GM13977 (cell line): ENCODE results near the gene ACTN4.

ENCODE experiments used
- DNase-seq: peaks from one replicate; pipeline ENCODE4 v3.0.0; 2012; ENCODE audit warnings: low spot score
- in situ Hi-C: fragments of 300-500 bp; cut with MboI; formaldehyde crosslinking; loops from one replicate; pipeline ENCODE4 v1.12.0; 2022; ENCODE audit warnings: low sequenced_read_pairs, low pct_unique_long_range_greater_than_20kb, mixed read lengths, inconsistent platforms; ENCODE audit not compliant: unreplicated experiment
- TF ChIP-seq, protein P1 (sequence below): IDR thresholded peaks from 2 replicates; pipeline ENCODE4 v1.5.1; 2012; ENCODE audit warnings: mild to moderate bottlenecking, control low read depth; ENCODE audit not compliant: insufficient read depth; ENCODE audit errors: extremely low read depth, missing control alignments

Gene ACTN4

DNA sequence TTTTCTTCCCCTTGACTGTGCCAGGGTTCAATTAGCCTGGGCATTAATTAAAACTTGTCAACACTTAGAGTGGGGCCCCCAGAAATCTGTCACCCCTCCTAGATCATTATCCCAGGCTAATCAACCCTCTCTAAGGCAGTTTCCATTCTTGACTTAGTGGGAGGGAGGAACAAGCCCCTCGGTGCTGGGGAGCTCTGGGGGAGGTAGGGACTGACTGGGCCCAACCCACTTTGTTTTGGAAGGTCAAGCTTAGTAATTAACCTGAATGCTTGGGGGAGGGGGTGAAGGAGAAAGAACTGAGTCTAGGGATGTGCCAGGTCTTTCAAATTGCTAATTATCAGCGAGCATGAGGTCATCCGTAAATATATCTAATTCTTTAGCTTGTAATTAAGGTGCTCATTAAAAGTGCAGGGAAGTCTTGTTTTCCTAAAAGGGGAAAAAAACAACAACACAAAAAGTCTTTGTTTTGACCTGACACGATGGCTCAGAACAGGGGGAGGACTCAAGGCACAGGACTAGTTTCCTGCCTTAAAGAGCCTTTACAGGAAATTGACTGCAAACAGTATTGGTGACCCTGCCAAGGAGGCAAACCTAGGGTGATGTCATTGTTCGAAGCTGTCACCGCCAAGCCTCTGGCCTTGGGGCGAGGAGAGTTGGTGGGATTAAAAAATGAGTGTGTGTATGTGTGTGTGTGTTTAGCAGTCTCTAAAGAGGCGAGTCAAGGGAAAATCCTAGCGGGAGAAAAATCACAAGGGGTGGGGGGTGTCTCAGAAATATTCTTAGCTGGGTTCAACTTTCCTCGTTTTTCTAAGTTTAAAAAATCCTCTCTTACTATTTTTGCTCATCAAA, 19.4 kb downstream of the ACTN4 start:
- in situ Hi-C loops = no loop called here
- TF ChIP-seq, protein P1, sequence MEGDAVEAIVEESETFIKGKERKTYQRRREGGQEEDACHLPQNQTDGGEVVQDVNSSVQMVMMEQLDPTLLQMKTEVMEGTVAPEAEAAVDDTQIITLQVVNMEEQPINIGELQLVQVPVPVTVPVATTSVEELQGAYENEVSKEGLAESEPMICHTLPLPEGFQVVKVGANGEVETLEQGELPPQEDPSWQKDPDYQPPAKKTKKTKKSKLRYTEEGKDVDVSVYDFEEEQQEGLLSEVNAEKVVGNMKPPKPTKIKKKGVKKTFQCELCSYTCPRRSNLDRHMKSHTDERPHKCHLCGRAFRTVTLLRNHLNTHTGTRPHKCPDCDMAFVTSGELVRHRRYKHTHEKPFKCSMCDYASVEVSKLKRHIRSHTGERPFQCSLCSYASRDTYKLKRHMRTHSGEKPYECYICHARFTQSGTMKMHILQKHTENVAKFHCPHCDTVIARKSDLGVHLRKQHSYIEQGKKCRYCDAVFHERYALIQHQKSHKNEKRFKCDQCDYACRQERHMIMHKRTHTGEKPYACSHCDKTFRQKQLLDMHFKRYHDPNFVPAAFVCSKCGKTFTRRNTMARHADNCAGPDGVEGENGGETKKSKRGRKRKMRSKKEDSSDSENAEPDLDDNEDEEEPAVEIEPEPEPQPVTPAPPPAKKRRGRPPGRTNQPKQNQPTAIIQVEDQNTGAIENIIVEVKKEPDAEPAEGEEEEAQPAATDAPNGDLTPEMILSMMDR = no peak
- peak; percentile 80 for DNase-seq

DNA sequence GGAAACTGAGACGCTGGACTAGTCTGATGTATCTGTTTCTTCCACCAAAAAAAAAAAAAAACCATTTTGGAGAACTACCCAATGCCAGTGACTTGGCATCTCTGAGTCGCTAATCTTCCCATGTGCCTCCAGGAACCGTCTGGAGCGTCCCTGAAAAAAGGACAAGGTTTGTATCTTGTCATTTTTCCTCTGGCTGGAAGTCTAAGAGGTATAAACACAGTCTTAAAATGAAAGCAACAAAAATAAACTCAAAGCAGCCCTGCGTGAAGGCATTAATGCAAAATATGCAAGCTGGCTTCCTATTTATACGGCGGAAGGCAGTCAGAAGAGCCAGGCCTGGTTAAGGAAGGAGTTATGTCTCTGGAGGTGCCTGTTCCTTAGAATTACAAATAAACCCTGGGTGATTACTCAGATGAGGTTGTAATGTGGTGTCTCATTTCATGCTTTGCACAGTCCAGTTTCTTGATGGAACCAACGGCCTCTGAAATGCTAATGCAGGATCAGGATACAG, 20.3 kb downstream of the ACTN4 start:
- TF ChIP-seq, protein P1 = no peak
- DNase-seq = no peak
- in situ Hi-C loops = no loop called here

DNA sequence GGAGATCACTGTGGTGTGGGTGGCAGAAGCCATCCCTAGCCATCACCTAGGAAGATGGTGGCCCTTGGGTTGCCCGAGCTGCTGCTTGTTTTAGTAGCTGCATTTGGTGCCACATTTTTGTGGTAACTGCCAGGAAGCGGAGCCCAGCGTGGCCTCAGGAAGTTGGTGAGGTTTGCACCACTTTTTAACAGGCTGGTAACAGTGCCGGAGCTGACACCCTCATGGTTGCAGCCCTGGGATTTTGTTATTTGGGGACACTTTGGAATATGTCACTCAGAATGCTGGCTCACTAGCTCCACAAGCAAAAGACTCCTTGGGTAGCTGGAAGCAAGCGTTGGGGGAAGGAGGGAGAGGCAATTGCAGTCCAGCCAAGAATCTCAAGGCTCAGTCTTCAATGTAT, 22.1 kb downstream of the ACTN4 start:
- in situ Hi-C loops = no loop called here
- DNase-seq = no peak
- TF ChIP-seq, protein P1 = no peak

DNA sequence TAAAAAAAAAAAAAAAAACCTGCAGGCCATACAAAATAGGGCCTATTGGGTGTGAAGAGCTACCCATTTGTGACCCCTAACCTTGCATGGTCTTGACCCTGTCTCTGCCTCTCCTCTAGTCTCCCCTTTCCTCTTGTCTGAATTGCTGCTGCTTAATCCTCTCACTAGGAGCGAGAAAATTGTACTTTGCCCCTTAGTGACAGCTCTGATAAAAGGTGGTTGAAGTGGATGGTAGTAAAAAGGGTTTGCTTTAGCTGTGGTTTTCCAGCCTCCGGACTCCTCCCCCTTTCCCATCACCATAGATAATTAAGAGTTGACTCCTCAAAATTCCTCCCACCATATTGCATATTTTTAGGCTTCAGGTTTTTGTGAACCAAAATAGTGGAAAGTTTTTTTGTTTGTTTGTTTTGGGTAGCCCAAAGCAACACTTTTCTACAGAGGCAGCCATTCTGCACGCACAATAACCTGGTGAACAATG, 23.5 kb downstream of the ACTN4 start:
- DNase-seq = no peak
- TF ChIP-seq, protein P1 = no peak
- in situ Hi-C loops = no loop called here

DNA sequence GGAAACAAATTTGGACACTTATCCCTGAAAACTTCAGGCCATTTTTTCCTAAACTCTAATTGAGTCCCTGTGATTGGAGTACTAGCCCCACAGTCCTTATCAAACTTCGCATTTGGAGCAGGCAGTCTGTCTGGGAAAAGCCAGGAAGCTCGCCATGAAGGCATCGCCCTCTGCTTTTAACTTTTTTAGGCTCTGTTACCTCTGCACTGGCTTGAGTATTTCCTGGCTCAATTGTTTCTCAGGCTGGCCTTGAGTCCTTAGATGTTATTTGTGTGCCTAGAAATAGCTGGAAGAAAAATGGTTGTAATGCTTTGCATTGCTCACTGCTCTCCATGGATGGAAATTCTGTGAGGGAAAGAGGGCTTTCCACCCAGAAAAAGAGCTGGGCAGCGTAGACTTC, 24.2 kb downstream of the ACTN4 start:
- in situ Hi-C loops = no loop called here
- no peak for DNase-seq
- TF ChIP-seq, protein P1 = no peak

DNA sequence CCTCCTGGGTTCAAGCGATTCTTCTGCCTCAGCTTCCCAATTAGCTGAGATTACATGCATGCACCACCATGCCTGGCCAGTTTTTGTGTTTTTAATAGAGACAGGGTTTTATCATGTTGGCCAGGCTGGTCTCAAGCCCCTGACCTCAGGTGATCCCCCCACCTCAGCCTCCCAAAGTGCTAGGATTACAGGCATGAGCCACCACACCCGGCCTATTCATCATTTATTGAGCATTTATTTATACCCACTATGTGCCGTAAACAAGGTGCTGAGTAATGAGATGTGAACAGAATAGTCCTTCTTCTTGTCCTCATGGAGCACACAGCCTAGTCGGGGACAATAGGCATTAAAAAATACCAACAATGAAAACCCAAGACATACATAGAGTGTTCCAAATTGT, 25.6 kb downstream of the ACTN4 start:
- no peak for DNase-seq
- in situ Hi-C loops = no loop called here

More for the DNA sequence above, 25.6 kb downstream of the ACTN4 start:
- TF ChIP-seq, protein P1 = no peak
